HepG2 (cell line): ENCODE data around the gene PRIMA1. TPM values are rescaled to one million over a fixed set of nuclear protein-coding genes. Genes with fewer than 3 reads are reported as not detected.

Source experiments
- HNRNPH1 ChIP-seq: fragments of 200-400 bp; formaldehyde crosslinking; optimal IDR thresholded peaks from 2 replicates; pipeline ENCODE3; 2017; ENCODE audit warnings: mild to moderate bottlenecking, low read depth, low read length
- KLF16 ChIP-seq, 2 experiments: sonication (generic) in 1 of 2; formaldehyde crosslinking in 1 of 2; IDR thresholded peaks; 2 replicates each; pipeline versions ENCODE4 v1.6.1 to v1.8.0; 2016 to 2023; ENCODE audit warnings: missing genetic modification reagents in 2 of 2, missing compliant biosample characterization in 1 of 2
- MTA1 ChIP-seq: sonication (generic); formaldehyde crosslinking; IDR thresholded peaks from 2 replicates; pipeline ENCODE4 v1.4.0; 2020; ENCODE audit warnings: missing genetic modification reagents, mild to moderate bottlenecking, borderline replicate concordance
- NFYB ChIP-seq: sonication (generic); formaldehyde crosslinking; IDR thresholded peaks from 2 replicates; pipeline ENCODE4 v1.4.0; 2020; ENCODE audit warnings: missing genetic modification reagents
- PAF1 ChIP-seq: IDR thresholded peaks from 2 replicates; pipeline ENCODE4 v1.6.1; 2016; ENCODE audit warnings: missing genetic modification reagents, missing compliant biosample characterization
- RFX1 ChIP-seq: fragments of 450-650 bp; IDR thresholded peaks from 2 replicates; pipeline ENCODE4 v1.6.1; 2017
- SMAD3 ChIP-seq: sonication (generic); formaldehyde crosslinking; IDR thresholded peaks from 2 replicates; pipeline ENCODE4 v1.4.0; 2020; ENCODE audit warnings: missing genetic modification reagents
- STAG1 ChIP-seq: sonication (generic); formaldehyde crosslinking; IDR thresholded peaks from 2 replicates; pipeline ENCODE4 v1.4.0; 2020; ENCODE audit warnings: missing genetic modification reagents
- TOE1 ChIP-seq: sonication (generic); formaldehyde crosslinking; IDR thresholded peaks from 2 replicates; pipeline ENCODE4 v1.4.0; 2020; ENCODE audit warnings: mild to moderate bottlenecking, missing genetic modification reagents
- ZFP36L1 ChIP-seq: sonication (generic); formaldehyde crosslinking; IDR thresholded peaks from 2 replicates; pipeline ENCODE4 v1.8.0; 2022; ENCODE audit warnings: mild to moderate bottlenecking, missing genetic modification reagents, moderate library complexity
- ZFY ChIP-seq: sonication (generic); formaldehyde crosslinking; IDR thresholded peaks from 2 replicates; pipeline ENCODE4 v1.4.0; 2020; ENCODE audit warnings: missing genetic modification reagents
- ZMAT3 ChIP-seq: sonication (generic); formaldehyde crosslinking; conservative IDR thresholded peaks from 2 replicates; pipeline ENCODE4 v1.7.0; 2021; ENCODE audit warnings: missing genetic modification reagents
- ZNF275 ChIP-seq: sonication (generic); formaldehyde crosslinking; IDR thresholded peaks from 2 replicates; pipeline ENCODE4 v1.8.0; 2022; ENCODE audit warnings: missing genetic modification reagents, mild to moderate bottlenecking, inconsistent platforms, borderline replicate concordance
- ZNF292 ChIP-seq: sonication (generic); formaldehyde crosslinking; IDR thresholded peaks from 2 replicates; pipeline ENCODE4 v1.8.1; 2022; ENCODE audit warnings: mild to moderate bottlenecking, low read depth, missing genetic modification reagents, borderline replicate concordance
- ZNF431 ChIP-seq: sonication (generic); formaldehyde crosslinking; IDR thresholded peaks from 2 replicates; pipeline ENCODE4 v1.9.0; 2022; ENCODE audit warnings: missing genetic modification reagents, low read depth, mild to moderate bottlenecking, borderline replicate concordance
- ZNF737 ChIP-seq: sonication (generic); formaldehyde crosslinking; IDR thresholded peaks from 2 replicates; pipeline ENCODE4 v1.5.0; 2020; ENCODE audit warnings: missing genetic modification reagents, mild to moderate bottlenecking, borderline replicate concordance
- ZSCAN25 ChIP-seq: sonication (generic); formaldehyde crosslinking; IDR thresholded peaks from 2 replicates; pipeline ENCODE4 v1.8.0; 2022; ENCODE audit warnings: mild to moderate bottlenecking, missing genetic modification reagents
- polyA plus RNA-seq, 8 experiments: library from polyadenylated mRNA; depleted of rRNA in 3 of 8; stranded (reverse) in 7 of 8; unstranded in 1 of 8; fragments of >200 nt; fragmentation: Illumina TruSeq in 4 of 8; extraction: Trizol in 4 of 8; gene quantifications; 2 replicates each; pipeline versions ENCODE4 v1.2.1 to v1.2.3, GENCODE V29; 2011 to 2016; ENCODE audit warnings: low read depth in 4 of 8, missing spikeins in 1 of 8, mixed read lengths in 1 of 8; ENCODE audit not compliant: insufficient read depth in 1 of 8
- total RNA-seq, 5 experiments: library from RNA; depleted of rRNA; stranded (reverse); fragments of >200 nt; fragmentation: Illumina TruSeq; extraction: Trizol; gene quantifications; 2 replicates each; pipeline ENCODE4 v1.2.3, GENCODE V29; 2016; ENCODE audit warnings: low read depth in 1 of 5
- TF ChIP-seq, protein P1 (sequence below), 2 experiments: fragments of 450-650 bp in 1 of 2; sonication (generic) in 1 of 2; formaldehyde crosslinking in 1 of 2; IDR thresholded peaks; 2 replicates each; pipeline versions ENCODE4 v1.6.1 to v1.8.0; 2016 to 2022; ENCODE audit warnings: antibody characterized with exemption in 1 of 2, mild to moderate bottlenecking in 1 of 2, missing genetic modification reagents in 1 of 2
- TF ChIP-seq, protein P2 (sequence below): sonication (generic); formaldehyde crosslinking; IDR thresholded peaks from 2 replicates; pipeline ENCODE4 v1.8.1; 2022; ENCODE audit warnings: mild to moderate bottlenecking, missing genetic modification reagents

PRIMA1 gene
- total and polyA plus RNA-seq, 2 of the 13 experiments (the other 11 are each of a cell fraction or from before 2014, with no cell fraction given): 2.4 to 3.2 TPM

DNA sequence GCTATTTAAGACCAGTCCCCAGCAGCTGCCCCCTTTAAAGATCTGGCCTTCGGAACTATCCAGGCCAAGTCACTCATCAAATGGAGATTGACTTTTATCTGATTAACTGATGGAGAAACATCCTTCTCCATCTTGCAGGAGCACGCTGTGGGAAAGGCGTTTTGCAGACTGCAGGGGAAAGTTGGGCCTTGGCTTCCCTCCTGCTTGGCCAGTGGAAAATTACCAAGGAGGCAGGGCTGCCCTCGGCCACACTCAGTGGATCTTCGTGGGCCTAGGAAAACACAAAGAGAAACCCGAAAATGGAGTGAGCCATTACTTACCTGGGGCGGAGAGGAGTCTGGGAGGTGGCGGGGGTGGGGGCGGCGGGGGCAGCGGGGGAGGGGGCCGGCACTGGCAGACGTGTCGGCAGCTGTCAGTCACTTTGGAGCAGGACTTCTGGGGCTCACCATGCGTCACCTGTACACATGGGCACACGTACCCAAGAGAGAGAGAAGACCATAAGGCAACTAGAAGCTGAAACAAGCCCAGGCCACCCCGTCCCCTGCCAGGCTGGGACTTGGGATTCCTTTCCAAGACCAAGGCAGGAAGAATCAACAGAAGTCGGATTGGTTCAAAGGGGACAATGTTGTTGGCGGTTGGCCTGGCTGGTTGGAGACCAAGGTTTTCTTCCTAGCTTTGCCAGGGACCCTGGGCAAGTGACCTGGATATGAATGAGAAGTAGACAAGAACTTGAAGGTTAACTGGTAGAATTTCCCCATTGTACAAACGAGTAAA is 9.2 kb downstream of the PRIMA1 start (continued):
- TF ChIP-seq PAF1 (CRISPR knock-in tag) (no peak), ZMAT3 (0 out of 2 replicates have a peak, but pooled peaks have one; percentile 13), MTA1 (CRISPR knock-in tag) (no peak), SMAD3 (no peak), KLF16 (CRISPR knock-in tag; IDR thresholded peaks at IDR 0.05) (0 out of 4 replicates have a peak, but pooled peaks of 1 of the 2 experiments have one; percentile 2), TOE1 (no peak), RFX1 (no peak), NFYB (CRISPR knock-in tag) (no peak), ZNF737 (CRISPR knock-in tag) (no peak), ZFP36L1 (CRISPR knock-in tag) (no peak), ZNF431 (CRISPR knock-in tag) (no peak), ZNF275 (CRISPR knock-in tag) (no peak), ZFY (CRISPR knock-in tag) (peak; percentile 16; the same call in 1 of the 2 replicates), STAG1 (CRISPR knock-in tag) (no peak), ZSCAN25 (CRISPR knock-in tag) (no peak), HNRNPH1 (no peak), ZNF292 (CRISPR knock-in tag) (no peak)
- TF ChIP-seq, protein P1, sequence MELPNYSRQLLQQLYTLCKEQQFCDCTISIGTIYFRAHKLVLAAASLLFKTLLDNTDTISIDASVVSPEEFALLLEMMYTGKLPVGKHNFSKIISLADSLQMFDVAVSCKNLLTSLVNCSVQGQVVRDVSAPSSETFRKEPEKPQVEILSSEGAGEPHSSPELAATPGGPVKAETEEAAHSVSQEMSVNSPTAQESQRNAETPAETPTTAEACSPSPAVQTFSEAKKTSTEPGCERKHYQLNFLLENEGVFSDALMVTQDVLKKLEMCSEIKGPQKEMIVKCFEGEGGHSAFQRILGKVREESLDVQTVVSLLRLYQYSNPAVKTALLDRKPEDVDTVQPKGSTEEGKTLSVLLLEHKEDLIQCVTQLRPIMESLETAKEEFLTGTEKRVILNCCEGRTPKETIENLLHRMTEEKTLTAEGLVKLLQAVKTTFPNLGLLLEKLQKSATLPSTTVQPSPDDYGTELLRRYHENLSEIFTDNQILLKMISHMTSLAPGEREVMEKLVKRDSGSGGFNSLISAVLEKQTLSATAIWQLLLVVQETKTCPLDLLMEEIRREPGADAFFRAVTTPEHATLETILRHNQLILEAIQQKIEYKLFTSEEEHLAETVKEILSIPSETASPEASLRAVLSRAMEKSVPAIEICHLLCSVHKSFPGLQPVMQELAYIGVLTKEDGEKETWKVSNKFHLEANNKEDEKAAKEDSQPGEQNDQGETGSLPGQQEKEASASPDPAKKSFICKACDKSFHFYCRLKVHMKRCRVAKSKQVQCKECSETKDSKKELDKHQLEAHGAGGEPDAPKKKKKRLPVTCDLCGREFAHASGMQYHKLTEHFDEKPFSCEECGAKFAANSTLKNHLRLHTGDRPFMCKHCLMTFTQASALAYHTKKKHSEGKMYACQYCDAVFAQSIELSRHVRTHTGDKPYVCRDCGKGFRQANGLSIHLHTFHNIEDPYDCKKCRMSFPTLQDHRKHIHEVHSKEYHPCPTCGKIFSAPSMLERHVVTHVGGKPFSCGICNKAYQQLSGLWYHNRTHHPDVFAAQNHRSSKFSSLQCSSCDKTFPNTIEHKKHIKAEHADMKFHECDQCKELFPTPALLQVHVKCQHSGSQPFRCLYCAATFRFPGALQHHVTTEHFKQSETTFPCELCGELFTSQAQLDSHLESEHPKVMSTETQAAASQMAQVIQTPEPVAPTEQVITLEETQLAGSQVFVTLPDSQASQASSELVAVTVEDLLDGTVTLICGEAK (IDR thresholded peaks at IDR 0.05): no peak
- TF ChIP-seq, protein P1 (CRISPR knock-in tag; IDR thresholded peaks at IDR 0.05): no peak
- TF ChIP-seq, protein P2, sequence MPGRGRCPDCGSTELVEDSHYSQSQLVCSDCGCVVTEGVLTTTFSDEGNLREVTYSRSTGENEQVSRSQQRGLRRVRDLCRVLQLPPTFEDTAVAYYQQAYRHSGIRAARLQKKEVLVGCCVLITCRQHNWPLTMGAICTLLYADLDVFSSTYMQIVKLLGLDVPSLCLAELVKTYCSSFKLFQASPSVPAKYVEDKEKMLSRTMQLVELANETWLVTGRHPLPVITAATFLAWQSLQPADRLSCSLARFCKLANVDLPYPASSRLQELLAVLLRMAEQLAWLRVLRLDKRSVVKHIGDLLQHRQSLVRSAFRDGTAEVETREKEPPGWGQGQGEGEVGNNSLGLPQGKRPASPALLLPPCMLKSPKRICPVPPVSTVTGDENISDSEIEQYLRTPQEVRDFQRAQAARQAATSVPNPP (CRISPR knock-in tag): no peak
